HG03196 (cell line): ENCODE data around the gene RHBDL3.

ENCODE experiments used
- ATAC-seq: cut with Tn5 transposase; IDR thresholded peaks from one replicate; pipeline ENCODE4 v1.9.1; 2021; ENCODE audit not compliant: unreplicated experiment

The RHBDL3 gene

DNA sequence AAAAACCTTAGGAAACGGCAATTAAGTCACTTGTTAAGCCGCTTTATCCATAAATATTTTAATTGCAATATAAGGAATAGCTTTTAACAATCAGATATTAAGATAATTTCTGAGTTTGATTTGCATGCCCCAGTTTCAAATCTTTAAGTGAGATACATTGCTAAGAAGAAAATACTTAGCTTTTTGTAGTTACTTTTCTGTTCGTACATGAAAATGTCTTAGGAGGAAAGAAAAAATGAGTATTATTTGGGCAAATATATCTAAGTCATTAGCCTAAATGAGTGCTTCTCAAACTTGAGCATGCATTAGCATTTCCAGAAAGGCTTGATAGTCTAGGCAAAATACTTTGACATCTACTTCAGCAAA lies 90.7 kb downstream of the RHBDL3 start:
- no peak for ATAC-seq

DNA sequence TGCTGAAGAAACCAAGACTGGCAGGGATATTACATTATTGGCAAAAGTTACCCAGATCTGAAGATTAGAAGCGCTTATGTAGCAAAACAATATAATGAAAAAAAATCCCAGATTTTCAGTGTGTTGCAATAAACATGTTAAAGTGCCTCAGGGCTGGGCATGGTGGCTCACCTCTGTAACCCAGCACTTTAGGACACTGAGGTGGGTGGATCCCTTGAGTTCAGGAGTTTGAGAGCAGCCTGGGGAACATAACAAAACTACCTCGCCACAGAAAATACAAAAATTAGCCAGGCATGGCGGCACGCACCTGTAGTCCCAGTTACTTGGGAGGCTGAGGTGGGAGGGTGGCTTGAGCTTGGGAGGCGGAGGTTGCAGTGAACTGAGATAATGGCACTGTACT lies 91.1 kb downstream of the RHBDL3 start:
- no peak for ATAC-seq

DNA sequence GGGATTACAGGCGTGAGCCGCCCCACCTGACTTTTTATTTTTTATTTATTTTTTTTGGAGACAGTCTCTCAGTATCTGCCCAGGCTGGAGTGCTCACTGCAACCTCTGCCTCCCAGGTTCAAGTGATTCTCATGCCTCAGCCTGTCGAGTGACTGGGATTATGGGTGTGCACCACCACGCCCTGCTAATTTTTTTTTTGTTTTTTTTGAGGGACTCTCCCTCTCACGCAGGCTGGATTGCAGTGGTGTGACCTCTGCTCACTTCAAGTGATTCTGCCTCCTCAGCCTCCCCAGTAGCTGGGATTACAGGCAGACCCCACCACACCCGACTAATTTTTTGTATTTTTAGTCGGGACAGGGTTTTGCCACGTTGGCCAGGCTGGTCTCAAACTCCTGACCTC lies 92.0 kb downstream of the RHBDL3 start:
- no peak for ATAC-seq

DNA sequence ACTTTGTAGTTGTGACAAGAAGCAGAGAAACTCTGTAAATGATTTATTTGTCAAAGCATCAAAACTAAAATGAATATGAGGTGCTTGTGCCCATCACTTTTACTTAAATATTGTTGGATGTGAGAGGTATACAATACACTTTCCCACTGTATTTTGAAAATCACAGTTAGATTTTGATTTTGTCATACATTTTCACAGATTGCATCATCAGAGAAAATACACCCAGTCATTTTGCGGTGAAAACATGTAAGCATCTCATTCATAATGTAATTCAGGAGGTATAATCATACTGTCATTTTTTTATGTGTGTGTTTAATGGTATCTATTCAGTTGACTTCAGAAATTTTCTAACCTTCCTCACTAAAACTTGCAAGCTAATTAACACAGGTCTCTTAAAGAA lies 95.6 kb downstream of the RHBDL3 start:
- ATAC-seq = no peak

DNA sequence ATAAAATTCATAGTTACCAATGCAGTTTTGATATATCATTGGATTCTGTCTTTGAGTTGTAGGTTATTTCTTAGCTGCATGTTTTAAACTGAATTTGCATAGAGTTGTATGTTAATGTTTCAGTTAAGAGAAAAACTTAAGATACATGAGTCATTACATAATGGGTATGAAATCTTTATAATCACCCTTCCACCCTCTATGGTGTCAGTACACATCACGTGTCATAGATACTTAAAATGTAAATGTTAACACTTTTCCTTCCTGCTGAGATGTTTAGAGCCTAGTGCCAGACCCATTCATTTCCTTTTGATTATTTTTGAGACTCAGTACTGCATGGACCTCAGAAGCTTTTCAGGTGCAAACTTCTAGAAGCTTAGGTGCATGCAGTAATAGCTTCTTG lies 104.8 kb downstream of the RHBDL3 start:
- no peak for ATAC-seq
